ENCODE data around the gene METTL24.

DNA sequence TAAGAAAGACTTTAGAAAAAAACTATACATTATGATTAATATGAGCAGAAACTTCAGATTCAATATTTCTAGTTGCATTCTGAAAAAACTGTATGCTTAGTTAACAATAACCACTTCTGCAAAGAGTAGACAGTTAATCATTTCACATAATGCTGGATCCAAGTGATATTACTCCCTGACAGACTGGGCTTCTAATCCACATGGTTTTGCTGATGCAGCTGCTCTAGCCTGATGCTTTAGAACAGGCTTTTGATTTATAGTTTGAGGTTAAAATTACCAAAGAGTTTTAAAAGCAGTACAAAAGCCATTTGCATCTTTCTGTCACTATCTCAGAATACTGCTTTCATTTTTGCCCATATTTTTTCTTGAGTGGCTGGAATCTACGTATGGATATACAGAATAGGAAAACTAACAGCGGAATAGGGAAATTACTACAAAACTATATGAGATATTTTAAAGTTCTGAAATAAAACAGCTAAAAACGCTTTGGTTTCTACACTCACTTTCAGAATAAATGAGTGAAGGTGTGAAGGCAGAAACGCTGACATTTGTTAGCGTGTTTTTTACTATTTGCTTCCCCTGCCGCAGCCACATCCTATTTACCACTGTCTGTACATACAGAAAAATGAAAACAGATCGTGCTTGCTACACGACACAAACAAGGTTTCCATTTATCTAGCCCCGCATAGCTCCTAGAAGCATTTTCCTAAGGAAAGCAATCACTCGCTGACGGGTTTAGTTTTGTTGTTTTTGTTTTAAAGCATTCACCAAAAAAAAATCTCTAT, 61.7 kb downstream of the METTL24 start:
- TF ChIP-seq, protein P1, sequence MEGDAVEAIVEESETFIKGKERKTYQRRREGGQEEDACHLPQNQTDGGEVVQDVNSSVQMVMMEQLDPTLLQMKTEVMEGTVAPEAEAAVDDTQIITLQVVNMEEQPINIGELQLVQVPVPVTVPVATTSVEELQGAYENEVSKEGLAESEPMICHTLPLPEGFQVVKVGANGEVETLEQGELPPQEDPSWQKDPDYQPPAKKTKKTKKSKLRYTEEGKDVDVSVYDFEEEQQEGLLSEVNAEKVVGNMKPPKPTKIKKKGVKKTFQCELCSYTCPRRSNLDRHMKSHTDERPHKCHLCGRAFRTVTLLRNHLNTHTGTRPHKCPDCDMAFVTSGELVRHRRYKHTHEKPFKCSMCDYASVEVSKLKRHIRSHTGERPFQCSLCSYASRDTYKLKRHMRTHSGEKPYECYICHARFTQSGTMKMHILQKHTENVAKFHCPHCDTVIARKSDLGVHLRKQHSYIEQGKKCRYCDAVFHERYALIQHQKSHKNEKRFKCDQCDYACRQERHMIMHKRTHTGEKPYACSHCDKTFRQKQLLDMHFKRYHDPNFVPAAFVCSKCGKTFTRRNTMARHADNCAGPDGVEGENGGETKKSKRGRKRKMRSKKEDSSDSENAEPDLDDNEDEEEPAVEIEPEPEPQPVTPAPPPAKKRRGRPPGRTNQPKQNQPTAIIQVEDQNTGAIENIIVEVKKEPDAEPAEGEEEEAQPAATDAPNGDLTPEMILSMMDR (IDR thresholded peaks at IDR 0.05): no peak
- no peak for TF ChIP-seq POLR2A (IDR thresholded peaks at IDR 0.05)
